Activated T-helper 1 cell treated with anti-CD3 and anti-CD28 coated beads, Interleukin-12 subunit alpha, Interleukin-12 subunit beta, Interleukin-2, Interleukin-4 antibody, amounts not matched to agents 30 ng/mL and 10 ng/mL and 1 ng/mL, durations not matched to agents 14 hours and 24 hours and 36 hours (primary cell): ENCODE results near the gene CC2D2A. TPM values are rescaled to one million over a fixed set of nuclear protein-coding genes. Genes with fewer than 3 reads are reported as not detected.

Source experiments
- DNase-seq: peaks from one replicate; pipeline ENCODE4 v3.0.0; 2021; ENCODE audit warnings: low spot score
- H3K27ac Mint-ChIP-seq: one replicate; pipeline ENCODE4 v1.8.0; 2021; ENCODE audit warnings: mild to moderate bottlenecking, mixed read lengths
- H3K27me3 Mint-ChIP-seq: one replicate; pipeline ENCODE4 v1.8.0; 2022; ENCODE audit warnings: mild to moderate bottlenecking, moderate library complexity, mixed read lengths; ENCODE audit not compliant: insufficient read depth
- H3K36me3 Mint-ChIP-seq: one replicate; pipeline ENCODE4 v1.8.0; 2021; ENCODE audit warnings: low read depth, mixed read lengths
- H3K4me1 Mint-ChIP-seq: one replicate; pipeline ENCODE4 v1.8.0; 2021; ENCODE audit warnings: low read depth, mixed read lengths
- H3K4me3 Mint-ChIP-seq: one replicate; pipeline ENCODE4 v1.8.0; 2021; ENCODE audit warnings: mild to moderate bottlenecking, moderate library complexity, mixed read lengths
- H3K9me3 Mint-ChIP-seq: one replicate; pipeline ENCODE4 v1.8.0; 2021; ENCODE audit warnings: mixed read lengths
- intact Hi-C: fragments of 100-400 bp; cut with micrococcal nuclease; formaldehyde crosslinking; loops from one replicate; pipeline ENCODE4 v1.15.1; 2024
- total RNA-seq: library from RNA; stranded (reverse); gene quantifications from 2 replicates; pipeline ENCODE4 v1.2.3, GENCODE V29; 2022

Gene CC2D2A
- total RNA-seq, 1 donor from 2014 or later: not detected

DNA sequence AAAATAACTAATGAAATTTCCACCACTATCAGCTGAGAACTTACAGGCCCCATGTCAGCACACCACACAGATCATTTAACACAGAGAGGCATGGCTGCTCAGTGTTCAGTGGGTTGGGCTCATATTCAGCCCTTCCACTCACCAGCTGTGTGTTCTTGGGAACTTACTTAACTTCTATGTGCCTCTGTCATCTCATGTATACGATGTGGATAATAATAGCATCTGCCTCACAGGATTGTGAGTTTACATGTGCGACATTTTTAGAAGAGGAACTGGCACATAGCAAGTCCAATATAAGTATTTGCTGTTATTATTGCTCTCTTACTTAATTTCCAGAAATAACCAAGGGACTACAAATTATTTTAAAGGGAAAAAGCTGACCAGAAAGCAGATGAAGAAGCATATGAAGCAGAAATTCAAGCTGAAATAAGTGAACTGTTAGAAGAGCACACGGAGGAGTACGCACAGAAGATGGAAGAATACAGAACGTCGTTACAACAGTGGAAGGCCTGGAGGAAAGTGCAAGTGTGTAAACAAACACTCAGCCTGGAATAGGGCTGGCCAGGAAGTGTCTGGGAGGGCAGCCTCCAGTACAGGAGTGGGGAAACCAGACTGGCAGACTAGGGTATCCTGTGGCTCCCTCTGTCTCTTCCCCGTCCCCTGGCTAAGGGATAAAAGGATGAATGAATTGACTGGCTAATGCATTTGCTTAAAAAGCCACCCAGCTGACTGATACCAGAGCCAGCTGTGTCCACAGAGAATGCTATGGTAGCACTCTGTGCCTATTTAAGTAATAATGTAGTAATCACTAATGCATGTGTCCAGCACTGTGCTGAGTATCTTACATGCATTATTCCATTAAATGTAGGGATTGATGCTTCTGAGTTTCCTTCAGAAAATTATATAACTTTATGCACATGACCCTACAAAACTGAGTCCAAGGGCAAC, 67.1 kb downstream of the CC2D2A start:
- H3K27me3 Mint-ChIP-seq: peaks cover 2% of the 10 kb centered on the region
- H3K9me3 Mint-ChIP-seq: no peaks in the 10 kb centered on the region
- DNase-seq: no peak
- no peak overlapping the region for H3K4me3 Mint-ChIP-seq
- H3K27ac Mint-ChIP-seq: no peak overlapping the region
- no peaks in the 10 kb centered on the region for H3K4me1 Mint-ChIP-seq
- no peaks in the 10 kb centered on the region for H3K36me3 Mint-ChIP-seq
- intact Hi-C loops: no loop called here

DNA sequence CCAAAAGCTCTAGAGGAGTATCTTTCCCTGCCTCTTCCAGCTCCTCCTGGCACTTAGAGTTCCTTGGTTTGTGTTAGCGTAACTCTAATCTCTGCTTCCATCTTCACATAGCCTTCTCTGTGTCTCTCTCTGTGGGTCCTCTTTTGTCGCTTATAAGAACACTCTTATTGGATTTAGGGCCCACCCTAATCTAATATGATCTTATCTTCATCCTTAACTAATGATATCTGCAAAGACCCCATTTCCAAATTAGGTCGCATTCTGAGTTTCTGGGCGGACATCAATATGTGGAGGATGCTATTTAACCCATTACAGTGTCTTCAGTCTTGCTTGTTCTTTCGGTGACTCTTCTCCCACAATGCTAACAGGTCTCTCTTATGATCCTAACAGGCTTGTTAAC, 72.3 kb downstream of the CC2D2A start:
- Mint-ChIP-seq H3K36me3 (peaks cover 4% of the 10 kb centered on the region), H3K9me3 (no peaks in the 10 kb centered on the region), H3K4me1 (no peaks in the 10 kb centered on the region), H3K4me3 (no peak overlapping the region), H3K27ac (no peak overlapping the region), H3K27me3 (no peaks in the 10 kb centered on the region)
- intact Hi-C loops: no loop called here
- DNase-seq: no peak

DNA sequence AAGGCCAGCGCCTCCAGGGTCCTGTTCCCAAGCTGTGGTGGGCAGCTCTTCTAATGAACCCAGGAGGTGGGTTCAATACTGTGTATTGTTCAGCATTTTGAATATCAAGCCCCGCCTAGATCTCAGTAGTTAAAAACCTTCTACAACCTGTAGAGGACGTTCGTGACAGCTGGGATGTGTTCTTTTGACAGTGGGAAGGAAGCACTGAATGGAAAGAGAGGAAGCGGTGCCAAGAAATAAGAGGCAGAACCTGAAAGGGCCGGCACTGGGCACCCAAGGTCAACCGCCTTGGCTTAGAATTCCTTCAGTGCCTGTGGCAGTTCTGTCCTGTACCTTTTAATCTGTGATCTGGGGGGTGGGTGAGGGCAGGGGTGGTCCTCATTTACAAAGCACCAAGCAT, 73.1 kb downstream of the CC2D2A start:
- peaks cover 4% of the 10 kb centered on the region for H3K36me3 Mint-ChIP-seq
- intact Hi-C loops: no loop called here
- DNase-seq: no peak
- H3K4me1 Mint-ChIP-seq: peaks cover 6% of the 10 kb centered on the region
- H3K27ac Mint-ChIP-seq: no peak overlapping the region
- H3K4me3 Mint-ChIP-seq: no peak overlapping the region
- no peaks in the 10 kb centered on the region for H3K27me3 Mint-ChIP-seq
- H3K9me3 Mint-ChIP-seq: no peaks in the 10 kb centered on the region

DNA sequence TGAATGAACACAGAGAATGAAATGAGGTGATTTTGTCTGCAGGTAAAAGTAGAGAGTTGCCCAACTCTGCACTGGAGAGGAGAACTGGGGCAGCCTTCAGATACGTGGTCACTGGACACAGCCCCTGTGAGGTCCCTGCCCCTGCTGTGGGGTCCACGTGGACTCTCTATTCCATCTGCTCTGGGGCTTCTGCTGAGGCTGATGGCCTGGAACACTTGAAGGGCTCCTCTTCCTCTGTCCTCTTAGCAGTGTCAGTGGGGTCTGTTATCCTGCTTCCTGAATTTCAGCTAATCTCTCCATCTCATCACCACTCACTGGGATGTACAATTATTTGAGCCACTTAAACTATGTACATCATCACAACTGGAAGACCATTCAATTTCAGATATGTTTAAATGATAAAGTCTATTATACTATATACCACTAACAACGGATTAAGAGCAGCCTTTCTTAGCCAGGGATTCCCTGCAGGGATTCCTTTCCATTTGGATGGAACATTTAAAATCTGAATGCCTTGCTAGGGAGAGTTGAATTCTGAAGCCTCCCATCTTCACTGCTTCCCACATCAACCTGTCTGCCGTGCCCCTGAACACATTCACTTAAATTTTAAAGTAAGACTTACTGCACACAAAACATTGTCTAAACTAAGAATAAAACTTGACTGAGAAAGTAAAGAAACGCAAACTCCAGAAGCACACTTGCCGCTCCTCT, 74.0 kb downstream of the CC2D2A start:
- no peaks in the 10 kb centered on the region for H3K27me3 Mint-ChIP-seq
- H3K27ac Mint-ChIP-seq: no peak overlapping the region

DNA sequence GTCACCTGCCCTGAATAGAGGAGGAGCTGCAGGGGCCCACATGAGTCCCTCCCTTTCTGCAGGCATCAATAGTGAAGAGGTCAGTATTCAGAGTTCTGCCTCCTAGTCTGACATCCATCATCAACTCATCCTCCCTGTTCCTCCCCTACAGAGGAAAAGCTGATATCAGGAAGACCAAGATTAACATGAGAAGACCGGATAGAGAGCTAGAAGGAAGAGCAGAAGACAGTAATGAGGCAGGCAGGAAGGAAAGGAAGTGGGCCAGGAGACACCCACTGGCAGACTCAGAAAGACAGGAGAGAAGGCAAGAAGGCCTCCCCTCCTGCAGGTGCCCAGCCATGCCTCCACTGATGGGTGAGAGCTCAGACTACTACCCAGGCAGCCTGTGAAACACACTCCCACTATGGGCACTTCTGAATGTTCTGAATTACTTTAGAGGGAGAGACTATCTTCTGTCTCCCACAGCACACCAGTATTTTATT, 74.6 kb downstream of the CC2D2A start:
- peaks cover 4% of the 10 kb centered on the region for H3K36me3 Mint-ChIP-seq
- H3K4me3 Mint-ChIP-seq: no peak overlapping the region

More for the DNA sequence above, 74.0 kb downstream of the CC2D2A start:
- intact Hi-C loops: no loop called here
- peaks cover 6% of the 10 kb centered on the region for H3K4me1 Mint-ChIP-seq
- no peak for DNase-seq
- H3K4me3 Mint-ChIP-seq: no peak overlapping the region
- peaks cover 4% of the 10 kb centered on the region for H3K36me3 Mint-ChIP-seq
- no peaks in the 10 kb centered on the region for H3K9me3 Mint-ChIP-seq

DNA sequence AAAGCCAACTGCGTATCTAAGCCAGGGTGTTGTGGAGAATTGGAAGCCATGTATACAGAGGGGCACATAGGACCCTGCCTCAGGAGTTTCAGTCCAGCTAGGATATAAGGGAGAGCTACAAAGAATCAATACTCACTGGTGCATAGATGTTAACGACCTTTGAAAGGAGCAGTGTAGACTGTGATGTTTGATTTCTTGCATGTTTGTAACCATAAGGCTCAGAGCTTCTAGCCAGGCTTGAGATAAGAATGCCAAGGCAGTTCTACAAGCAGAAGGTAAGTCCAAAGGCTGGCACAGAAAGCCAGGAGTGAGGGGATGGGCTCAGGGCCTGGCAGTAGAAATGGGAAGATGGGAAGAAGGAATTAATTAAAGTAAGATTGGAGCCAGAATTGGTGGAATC, 75.7 kb downstream of the CC2D2A start:
- peaks cover 6% of the 10 kb centered on the region for H3K4me1 Mint-ChIP-seq

More for the DNA sequence above, 74.6 kb downstream of the CC2D2A start:
- H3K9me3 Mint-ChIP-seq: no peaks in the 10 kb centered on the region
- no peak overlapping the region for H3K27ac Mint-ChIP-seq
- no peaks in the 10 kb centered on the region for H3K27me3 Mint-ChIP-seq
- DNase-seq: no peak
- intact Hi-C loops: no loop called here
- peaks cover 6% of the 10 kb centered on the region for H3K4me1 Mint-ChIP-seq

DNA sequence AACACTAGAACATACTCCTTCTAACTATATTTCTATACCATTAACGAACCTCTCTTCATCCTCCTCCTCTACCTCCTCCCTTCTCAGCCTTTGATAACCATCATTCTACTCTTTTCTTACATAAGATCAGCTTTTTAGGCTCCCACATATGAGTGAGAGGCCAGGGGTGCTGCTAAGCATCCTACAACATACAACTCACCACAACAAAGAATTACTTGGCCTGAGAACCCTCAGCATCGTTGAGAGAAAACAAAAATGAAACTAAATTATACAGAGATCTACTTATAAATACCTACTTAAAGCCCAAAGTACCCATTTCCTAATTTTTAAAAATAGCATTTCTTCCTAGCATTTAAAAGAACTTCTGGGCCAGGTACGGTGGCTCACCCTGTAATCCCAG, 77.7 kb downstream of the CC2D2A start:
- Mint-ChIP-seq H3K4me3 (peak overlapping the region; percentile 1), H3K9me3 (no peaks in the 10 kb centered on the region), H3K36me3 (peaks cover 4% of the 10 kb centered on the region), H3K27ac (no peak overlapping the region), H3K27me3 (no peaks in the 10 kb centered on the region), H3K4me1 (peaks cover 6% of the 10 kb centered on the region)
- peak; percentile 7 for DNase-seq
- intact Hi-C loops: no loop called here

More for the DNA sequence above, 75.7 kb downstream of the CC2D2A start:
- no peak for DNase-seq
- Mint-ChIP-seq H3K36me3 (peaks cover 4% of the 10 kb centered on the region), H3K9me3 (no peaks in the 10 kb centered on the region), H3K4me3 (no peak overlapping the region), H3K27me3 (no peaks in the 10 kb centered on the region), H3K27ac (no peak overlapping the region)
- intact Hi-C loops: no loop called here

DNA sequence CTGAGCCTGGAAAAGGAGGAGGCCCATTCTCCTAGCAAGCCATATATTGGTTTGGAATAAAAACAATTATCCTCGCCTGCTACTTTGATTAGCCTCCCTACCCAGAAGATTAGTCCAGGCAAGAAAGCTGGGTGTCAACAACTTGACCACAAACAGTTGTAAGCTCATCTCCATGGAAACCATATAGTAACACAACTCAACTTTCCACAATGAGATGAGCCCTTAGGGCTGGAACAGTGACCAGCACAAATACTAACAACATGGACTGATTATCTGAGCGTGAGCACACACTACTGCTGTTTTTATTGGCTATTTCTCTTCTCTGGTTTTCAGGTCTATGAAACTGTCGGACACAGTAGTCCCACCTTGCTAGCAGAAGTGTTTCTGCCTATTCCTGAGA, 80.8 kb downstream of the CC2D2A start:
- Mint-ChIP-seq H3K9me3 (no peaks in the 10 kb centered on the region), H3K27ac (no peak overlapping the region), H3K4me1 (peaks cover 12% of the 10 kb centered on the region), H3K36me3 (peaks cover under 1% of the 10 kb centered on the region), H3K4me3 (no peak overlapping the region), H3K27me3 (no peaks in the 10 kb centered on the region)
- no peak for DNase-seq
- intact Hi-C loops: no loop called here

DNA sequence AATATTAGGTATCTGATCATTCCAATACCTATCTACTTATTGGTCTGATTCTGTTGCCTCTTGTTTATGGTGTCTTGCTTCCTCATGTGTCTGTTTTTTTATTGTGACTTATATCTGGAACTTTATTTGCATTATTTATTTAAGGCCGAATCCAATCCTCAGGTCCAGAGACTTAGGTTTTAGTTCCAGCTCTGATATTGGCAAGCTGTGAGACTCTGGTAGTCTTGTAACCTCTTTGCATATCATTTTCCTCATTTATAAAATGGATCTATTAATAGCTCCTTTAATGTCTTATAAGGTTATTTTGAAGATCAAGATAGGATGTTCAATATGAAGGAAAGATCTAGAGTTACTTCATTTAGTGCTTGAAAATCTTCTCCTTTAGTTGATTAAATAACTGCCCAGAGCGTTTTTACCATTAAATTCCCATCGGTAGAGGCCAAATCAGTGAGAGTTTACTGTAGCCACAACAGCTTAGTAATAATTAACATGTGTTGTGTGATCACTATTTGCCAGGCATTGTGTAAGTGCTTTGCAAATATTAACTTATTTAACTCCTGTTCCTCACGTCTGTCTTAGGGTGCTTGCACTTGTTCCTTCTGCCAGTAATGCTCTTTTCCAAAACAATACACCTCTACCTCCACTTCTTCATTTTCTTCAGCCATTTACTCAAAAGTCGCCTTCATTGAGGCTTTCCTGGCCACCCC, 82.2 kb downstream of the CC2D2A start:
- no peaks in the 10 kb centered on the region for H3K27me3 Mint-ChIP-seq
- no peak overlapping the region for H3K27ac Mint-ChIP-seq
- no peak for DNase-seq
- H3K4me1 Mint-ChIP-seq: peaks cover 12% of the 10 kb centered on the region
- intact Hi-C loops: no loop called here
- H3K4me3 Mint-ChIP-seq: no peak overlapping the region
- no peaks in the 10 kb centered on the region for H3K36me3 Mint-ChIP-seq
- H3K9me3 Mint-ChIP-seq: no peaks in the 10 kb centered on the region

DNA sequence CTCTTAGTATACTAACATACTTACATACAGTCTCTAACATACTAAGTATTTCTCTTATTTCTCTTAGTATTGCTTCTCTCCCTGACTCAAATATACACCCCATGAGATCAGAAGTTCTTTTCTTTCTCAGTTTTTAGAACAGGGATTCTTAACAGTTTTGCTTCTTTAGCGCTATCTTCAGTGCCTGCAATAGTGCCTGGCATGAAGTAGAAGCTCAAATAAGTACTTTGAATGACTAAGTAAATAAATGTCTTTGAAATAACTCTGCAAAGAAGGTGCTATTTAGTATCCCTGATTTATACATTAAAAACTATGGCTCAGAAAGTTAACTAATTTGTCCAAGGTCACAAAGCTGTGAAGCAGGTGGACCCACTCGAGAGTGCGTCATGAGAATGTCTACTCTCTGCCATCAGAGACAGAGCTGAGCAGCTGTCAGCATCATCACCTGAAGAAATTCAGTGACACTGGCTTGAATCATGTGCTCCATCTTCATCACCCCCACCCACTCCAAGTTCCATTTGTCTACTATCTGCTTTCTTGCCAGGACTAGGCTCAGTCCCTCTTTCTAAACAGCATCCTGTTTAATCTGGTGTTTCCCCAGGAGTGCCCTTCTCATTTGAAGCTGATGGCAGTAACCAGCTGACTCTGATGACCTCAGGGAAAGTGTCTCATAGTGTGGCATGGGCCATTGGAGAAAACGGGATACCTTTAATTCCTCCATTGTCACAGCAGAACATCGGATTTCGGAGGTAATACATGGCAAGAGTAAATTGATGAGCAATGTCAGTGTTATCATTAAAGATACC, 83.1 kb downstream of the CC2D2A start:
- Mint-ChIP-seq H3K27me3 (no peaks in the 10 kb centered on the region), H3K36me3 (no peaks in the 10 kb centered on the region), H3K27ac (no peak overlapping the region), H3K4me1 (peaks cover 5% of the 10 kb centered on the region), H3K4me3 (no peak overlapping the region), H3K9me3 (no peaks in the 10 kb centered on the region)
- DNase-seq: no peak
- intact Hi-C loops: no loop called here

DNA sequence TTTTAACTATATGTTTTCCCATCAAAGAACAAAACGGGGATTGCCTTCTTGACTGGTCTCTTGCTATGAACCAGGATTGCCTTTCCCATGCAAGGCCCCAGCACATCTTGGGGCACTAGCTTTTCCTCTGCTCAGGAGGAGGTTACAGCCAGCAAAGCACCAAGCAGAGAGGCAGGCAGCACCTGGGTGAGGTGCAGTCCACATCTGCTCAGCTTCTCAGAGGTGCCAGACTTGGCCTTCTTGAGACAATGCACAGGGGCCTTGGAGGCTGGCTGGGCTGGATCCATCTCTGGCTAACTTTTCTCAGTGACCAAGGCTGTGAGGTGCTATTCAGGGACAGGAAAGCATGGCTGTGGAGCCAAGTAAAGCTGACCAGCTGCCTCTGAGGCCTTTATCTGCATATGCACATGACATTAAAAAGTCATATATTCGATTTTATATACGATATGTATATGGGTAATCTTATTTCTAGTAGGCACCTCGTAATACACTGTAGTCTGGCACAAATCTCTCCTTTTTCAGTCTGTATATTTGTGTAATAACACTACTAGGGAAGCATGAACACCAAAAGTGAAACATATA, 86.9 kb downstream of the CC2D2A start:
- Mint-ChIP-seq H3K27ac (no peak overlapping the region), H3K27me3 (no peaks in the 10 kb centered on the region), H3K4me3 (no peak overlapping the region), H3K4me1 (peaks cover 5% of the 10 kb centered on the region), H3K9me3 (no peaks in the 10 kb centered on the region), H3K36me3 (no peaks in the 10 kb centered on the region)
- no peak for DNase-seq
- intact Hi-C loops: no loop called here
